Spleen (tissue), 11 donors: ENCODE results near the gene PPIA. TPM values are rescaled to one million over a fixed set of nuclear protein-coding genes. Genes with fewer than 3 reads are reported as not detected.
A peak's percentile ranks its signal among the peaks of the same experiment; 100 is the strongest.

Experiments used
- DNase-seq: peaks from one replicate; pipeline ENCODE4 v3.0.0-alpha.2; 2020
- H3K27ac ChIP-seq, 8 donors: fragments of 200-600 bp; sonication (generic) in 7 of 8; 1 replicate in 4 of 8; 2 replicates in 4 of 8; pipeline versions ENCODE4 v1.5.0 to v1.8.0; 2016 to 2021; ENCODE audit warnings: inconsistent platforms in 4 of 8, mild to moderate bottlenecking in 4 of 8, moderate library complexity in 1 of 8
- H3K27me3 ChIP-seq, 7 donors: fragments of 200-600 bp; sonication (generic) in 6 of 7; replicated peaks in 1 of 7; 1 replicate in 4 of 7; 2 replicates in 3 of 7; pipeline versions ENCODE4 v1.5.0 to v1.8.0; 2016 to 2021; ENCODE audit warnings: inconsistent platforms in 3 of 7, mild to moderate bottlenecking in 1 of 7
- H3K36me3 ChIP-seq, 6 donors: fragments of 200-600 bp; sonication (generic) in 5 of 6; 1 replicate in 4 of 6; 2 replicates in 2 of 6; pipeline versions ENCODE4 v1.5.0 to v1.8.0; 2016 to 2021; ENCODE audit warnings: inconsistent platforms in 2 of 6
- H3K4me1 ChIP-seq, 6 donors: fragments of 200-600 bp; sonication (generic) in 5 of 6; 1 replicate in 3 of 6; 2 replicates in 3 of 6; pipeline versions ENCODE4 v1.5.0 to v1.8.0; 2016 to 2021; ENCODE audit warnings: inconsistent platforms in 3 of 6
- H3K4me3 ChIP-seq, 8 donors: fragments of 200-600 bp; sonication (generic) in 7 of 8; 1 replicate in 4 of 8; 2 replicates in 4 of 8; pipeline versions ENCODE4 v1.5.0 to v1.8.0; 2016 to 2021; ENCODE audit warnings: inconsistent platforms in 4 of 8, mild to moderate bottlenecking in 4 of 8, moderate library complexity in 2 of 8
- H3K9me3 ChIP-seq, 8 donors: fragments of 200-600 bp; sonication (generic) in 7 of 8; 1 replicate in 4 of 8; 2 replicates in 4 of 8; pipeline versions ENCODE4 v1.5.0 to v1.8.0; 2016 to 2021; ENCODE audit warnings: inconsistent platforms in 4 of 8
- CTCF ChIP-seq, 11 experiments: fragments of 200-600 bp in 7 of 11; fragments of 450-650 bp in 4 of 11; sonication (generic) in 4 of 11; IDR thresholded peaks in 8 of 11; conservative IDR thresholded peaks in 3 of 11; 1 replicate in 7 of 11; 2 replicates in 4 of 11; pipeline versions ENCODE4 v1.4.0 to v1.8.0; 2016 to 2021; ENCODE audit warnings: antibody characterized with exemption in 11 of 11, inconsistent platforms in 4 of 11, mild to moderate bottlenecking in 1 of 11
- POLR2A ChIP-seq, 3 donors: fragments of 450-650 bp; IDR thresholded peaks; one replicate each; pipeline ENCODE4 v1.5.1; 2017; ENCODE audit warnings: antibody characterized with exemption in 3 of 3, mild to moderate bottlenecking in 1 of 3
- POLR2AphosphoS5 ChIP-seq, 3 donors: sonication (generic); formaldehyde crosslinking; IDR thresholded peaks; one replicate each; pipeline ENCODE4 v1.5.1; 2017; ENCODE audit warnings: antibody characterized with exemption in 3 of 3
- WGBS, 5 donors: extraction: QIAGEN DNeasy Blood & Tissue Kit in 3 of 5; methylation state at CpG; one replicate each; pipeline versions ENCODE4 v1.1.5 to v1.1.7; 2013 to 2018; 5-methylcytosine and 5-hydroxymethylcytosine counted together
- intact Hi-C: fragments of 100-400 bp; cut with DNase I; formaldehyde crosslinking; loops from one replicate; pipeline ENCODE4 v1.15.0; 2023; ENCODE audit warnings: low total_unique reads
- polyA plus RNA-seq, 3 donors: library from polyadenylated mRNA; stranded (reverse); fragments of 200-250 nt; gene quantifications; one replicate each; pipeline ENCODE4 v1.2.1, GENCODE V29; 2013
- total RNA-seq, 7 donors: library from RNA; depleted of rRNA in 3 of 7; stranded (reverse); fragments of >200 nt in 3 of 7; fragmentation: NEBNext Ultra II Directional in 4 of 7; extraction: Animal tissue kit (Norgen Biotek cat#: 25700) in 4 of 7; gene quantifications; one replicate each; pipeline versions ENCODE4 v1.1.0 to v1.2.1, GENCODE V29; 2016 to 2021
- donor health status: healthy with polysubstance abuse.
- donor health status: DM: no; HTN: no; CAD: no; lungs with moderate emphysema.
- donor health status: DM: no; HTN: no; CAD: no.
- donor health status: Bipolar disorder and iron deficiency.
- donor health status: healthy.
- donor health status: DM: no; HTN: no; CAD: no.
- donor health status: DM: yes; HTN: yes; CAD: no.

The PPIA gene
- total and polyA plus RNA-seq, 10 donors: 877 to 3,651 (median 1,259) TPM

- peak overlapping the region in 7 of 8 donors; percentile 73 to 91 (median 77) for H3K4me3 ChIP-seq
- H3K27me3 ChIP-seq: no peaks in the 10 kb centered on the region
- peaks cover 37 to 68% (median 64%) of the 10 kb centered on the region in 6 donors for H3K4me1 ChIP-seq
- peak; percentile 4 for DNase-seq
- no peaks in the 10 kb centered on the region for H3K9me3 ChIP-seq
- TF ChIP-seq POLR2AphosphoS5 (IDR thresholded peaks at IDR 0.05) (no peak), POLR2A (IDR thresholded peaks at IDR 0.05) (no peak), CTCF (IDR thresholded peaks at IDR 0.05 in 8 of 11, conservative IDR thresholded peaks at IDR 0.05 in 3 of 11) (no peak)
- peak overlapping the region in 6 of 8 donors; percentile 51 to 100 (median 98) for H3K27ac ChIP-seq
- intact Hi-C loops: loop anchor here (5.0 to 10.0 kb wide), 2 partner anchors 47 to 145 kb away; partner anchors contain the start of genes OGDH and PPIA
- WGBS, 5 donors: 78 to 95% (median 85%) methylated on average over 2 of the region's 2 CpGs
- peaks cover 0 to 7% (median 0%) of the 10 kb centered on the region in 6 donors for H3K36me3 ChIP-seq
These were observed 46.5 kb upstream of the PPIA start for GRCh38 chr7:44749992-44750391.

GRCh38 chr7:44750424-44750823, 46.1 kb upstream of the PPIA start:
- DNase-seq: peak; percentile 65
- peaks cover 0 to 7% (median 0%) of the 10 kb centered on the region in 6 donors for H3K36me3 ChIP-seq
- intact Hi-C loops: no loop called here
- peak overlapping the region in 7 of 8 donors; percentile 51 to 100 (median 98) for H3K27ac ChIP-seq
- TF ChIP-seq POLR2AphosphoS5 (IDR thresholded peaks at IDR 0.05) (no peak), POLR2A (IDR thresholded peaks at IDR 0.05) (no peak), CTCF (IDR thresholded peaks at IDR 0.05 in 8 of 11, conservative IDR thresholded peaks at IDR 0.05 in 3 of 11) (no peak)
- peaks cover 37 to 73% (median 69%) of the 10 kb centered on the region in 6 donors for H3K4me1 ChIP-seq
- H3K9me3 ChIP-seq: no peaks in the 10 kb centered on the region
- H3K27me3 ChIP-seq: no peaks in the 10 kb centered on the region
- peak overlapping the region in 6 of 8 donors; percentile 10 to 91 (median 75) for H3K4me3 ChIP-seq
- 78 to 83% (median 80%) methylated on average over 2 to 3 of the region's 3 CpGs for WGBS, 5 donors

GRCh38 chr7:44750921-44751571, 45.4 kb upstream of the PPIA start:
- H3K4me1 ChIP-seq: peaks cover 37 to 79% (median 75%) of the 10 kb centered on the region in 6 donors
- intact Hi-C loops: no loop called here

More at GRCh38 chr7:44750921-44751571, 45.4 kb upstream of the PPIA start:
- Histone ChIP-seq H3K4me3 (peak overlapping the region in 5 of 8 donors; percentile 10 to 91 (median 73)), H3K27ac (peak overlapping the region; percentile 13 to 100 (median 98)), H3K36me3 (peaks cover 0 to 10% (median 0%) of the 10 kb centered on the region in 6 donors), H3K9me3 (no peaks in the 10 kb centered on the region), H3K27me3 (no peaks in the 10 kb centered on the region)
- WGBS, 5 donors: 26 to 43% (median 30%) methylated on average over 6 of the region's 6 CpGs
- peak; percentile 75 for DNase-seq
- TF ChIP-seq POLR2AphosphoS5 (IDR thresholded peaks at IDR 0.05) (peak; percentile 22 to 45 (median 34)), CTCF (IDR thresholded peaks at IDR 0.05 in 8 of 11, conservative IDR thresholded peaks at IDR 0.05 in 3 of 11) (no peak)
